ENCODE measurements around the gene ZNF593OS. TPM values are rescaled to one million over a fixed set of nuclear protein-coding genes. Genes with fewer than 3 reads are reported as not detected.

Gene ZNF593OS
- total RNA-seq, 4 donors from 2014 or later, result not detected

Other genes starting within 250 kb of the ZNF593OS start
- 10 to 100 TPM in 1 of 4 donors, 1 to 10 TPM in 3; 6.6 to 12.2 (median 8.5) TPM for gene PAFAH2, start 173.8 kb downstream of the ZNF593OS start, total RNA-seq
- gene EXTL1, start 150.1 kb downstream of the ZNF593OS start, total RNA-seq, result under 1 TPM in 3 of 4 donors, not detected in 1; 0.08 to 0.81 (median 0.31) TPM
- not detected for gene SLC30A2, start 125.7 kb downstream of the ZNF593OS start, total RNA-seq
- gene TRIM63, start 104.2 kb downstream of the ZNF593OS start, total RNA-seq, result 1 to 10 TPM in 2 of 4 donors, under 1 TPM in 2; 0.15 to 2.3 (median 0.82) TPM
- gene PDIK1L, start 60.0 kb downstream of the ZNF593OS start, total RNA-seq, result 1 to 10 TPM; 6.2 to 9.3 (median 6.8) TPM
- gene FAM110D, start 12.8 kb downstream of the ZNF593OS start, total RNA-seq, result 10 to 100 TPM in 1 of 4 donors, 1 to 10 TPM in 3; 3.4 to 12.5 (median 7.7) TPM
- not detected for gene C1orf232, start 2.9 kb downstream of the ZNF593OS start, total RNA-seq
- gene ZNF593, start 1.9 kb downstream of the ZNF593OS start, total RNA-seq, result 10 to 100 TPM in 3 of 4 donors, 1 to 10 TPM in 1; 5.0 to 22.8 (median 16.6) TPM
- 1 to 10 TPM in 2 of 4 donors, under 1 TPM in 1, not detected in 1; 0.81 to 1.7 (median 1.1) TPM for gene CNKSR1, start 5.7 kb upstream of the ZNF593OS start, total RNA-seq
- not detected for gene CATSPER4, start 18.8 kb upstream of the ZNF593OS start, total RNA-seq
- gene CEP85, start 62.4 kb upstream of the ZNF593OS start, total RNA-seq, result 1 to 10 TPM; 1.3 to 6.8 (median 4.7) TPM
- gene SH3BGRL3, start 108.3 kb upstream of the ZNF593OS start, total RNA-seq, result 10 to 100 TPM; 31.6 to 60.2 (median 44.0) TPM
- 10 to 100 TPM in 2 of 4 donors, 1 to 10 TPM in 2; 3.7 to 12.1 (median 10.5) TPM for gene UBXN11, start 134.8 kb upstream of the ZNF593OS start, total RNA-seq
- gene CD52, start 146.1 kb upstream of the ZNF593OS start, total RNA-seq, result 1 to 10 TPM in 3 of 4 donors, not detected in 1; 1.8 to 2.7 (median 2.2) TPM
- gene CRYBG2, start 182.3 kb upstream of the ZNF593OS start, total RNA-seq, result 1 to 10 TPM in 1 of 4 donors, under 1 TPM in 3; 0.35 to 2.7 (median 0.50) TPM
- gene ZNF683, start 200.9 kb upstream of the ZNF593OS start, total RNA-seq, result under 1 TPM in 1 of 4 donors, not detected in 3; 0.62 TPM
- not detected for gene LIN28A, start 239.0 kb upstream of the ZNF593OS start, total RNA-seq

All from gastroesophageal sphincter (tissue), 4 donors.